ENCODE results near the gene NCKAP5L.

GRCh38 chr12:49809381-49809905, 18.8 kb downstream of the NCKAP5L start:
- TF ChIP-seq ZFP30 (CRISPR knock-in tag; IDR thresholded peaks at IDR 0.05): no peak
- TF ChIP-seq OSR1 (CRISPR knock-in tag; IDR thresholded peaks at IDR 0.05): no peak
- no peak for TF ChIP-seq SNAI2 (CRISPR knock-in tag; IDR thresholded peaks at IDR 0.05)
- TF ChIP-seq RARB (CRISPR knock-in tag; IDR thresholded peaks at IDR 0.05): no peak
- TF ChIP-seq TSHZ2 (CRISPR knock-in tag; IDR thresholded peaks at IDR 0.05): no peak
